ENCODE results near the gene ARHGAP26.
"Not testable (repeated sequence)": the region's sequence is repeated elsewhere in the genome, so short reads cannot be mapped to it uniquely, and the experiment has no call there.

Gene ARHGAP26

DNA sequence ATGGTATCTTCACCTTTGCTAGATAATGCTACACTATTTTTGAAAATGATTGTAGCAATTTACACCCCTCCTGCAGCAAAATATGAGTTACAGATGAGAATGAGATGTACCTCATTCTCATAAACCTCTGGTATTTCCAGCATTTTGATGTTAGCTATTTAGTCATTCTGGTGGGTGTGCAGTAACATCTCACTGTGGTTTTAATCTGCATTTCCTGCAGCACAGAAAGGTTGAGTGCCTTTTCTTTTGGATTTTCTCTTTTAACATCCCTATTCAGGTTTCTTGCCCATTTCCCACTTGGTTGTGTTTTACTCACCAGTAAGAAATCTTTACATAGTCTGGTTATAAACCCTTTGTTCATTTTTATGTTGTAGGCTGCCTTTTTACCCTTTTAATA, 427.1 kb downstream of the ARHGAP26 start:
- no peak for DNase-seq

GRCh38 chr5:143198332-143198731, 428.2 kb downstream of the ARHGAP26 start:
- no peak for DNase-seq

GRCh38 chr5:143199161-143199560, 429.0 kb downstream of the ARHGAP26 start:
- no peak for DNase-seq

DNA sequence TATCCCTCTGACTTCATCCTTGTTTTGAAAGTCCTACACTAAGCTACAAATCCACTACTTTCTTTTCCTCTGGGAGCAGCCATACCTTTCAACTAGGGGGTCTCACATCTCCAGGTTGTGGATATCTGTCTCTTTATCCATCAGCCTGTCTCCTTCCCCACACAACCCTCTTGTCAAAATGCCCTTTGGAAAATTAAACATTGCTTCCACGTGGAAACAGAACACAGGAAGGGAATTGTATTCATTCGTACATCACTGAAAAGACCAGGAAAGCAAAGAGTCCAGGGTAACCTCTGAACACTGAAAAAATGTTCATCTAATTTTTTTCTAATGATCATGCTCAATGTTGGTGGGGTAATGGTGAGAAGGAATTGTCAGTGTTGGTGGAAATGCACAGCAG, 429.7 kb downstream of the ARHGAP26 start:
- DNase-seq, result no peak

DNA sequence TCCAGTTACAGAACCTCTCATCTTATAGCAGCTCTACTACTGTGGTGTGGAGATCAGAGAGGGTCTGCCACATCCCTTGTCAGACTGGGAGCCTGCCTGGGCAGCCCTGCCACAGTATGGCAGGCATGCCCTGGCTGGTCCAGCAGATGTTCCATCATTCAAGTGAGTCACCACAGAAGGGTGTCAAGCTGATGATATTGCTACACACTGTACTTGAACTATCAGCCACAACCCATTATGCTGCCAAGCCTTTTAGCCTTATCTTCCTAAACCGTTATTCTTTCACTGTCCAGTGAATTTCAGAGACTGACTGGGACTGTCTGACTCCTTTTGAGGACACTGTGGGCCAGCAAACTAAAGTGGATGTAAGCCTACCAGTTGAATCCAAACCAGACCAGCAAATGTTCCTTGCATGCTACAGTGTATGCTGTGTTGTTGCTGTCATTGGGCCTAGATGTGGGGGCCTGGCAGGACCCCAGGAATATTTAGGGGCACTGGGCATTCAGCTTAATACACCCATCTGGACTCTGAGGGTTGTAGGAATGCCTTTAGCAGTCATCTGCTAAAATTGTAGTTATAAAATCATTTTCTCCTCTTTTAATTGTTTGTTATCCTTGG, 430.7 kb downstream of the ARHGAP26 start:
- no peak for DNase-seq

- DNase-seq, result no peak
Measured at GRCh38 chr5:143201589-143201988, 431.4 kb downstream of the ARHGAP26 start.

DNA sequence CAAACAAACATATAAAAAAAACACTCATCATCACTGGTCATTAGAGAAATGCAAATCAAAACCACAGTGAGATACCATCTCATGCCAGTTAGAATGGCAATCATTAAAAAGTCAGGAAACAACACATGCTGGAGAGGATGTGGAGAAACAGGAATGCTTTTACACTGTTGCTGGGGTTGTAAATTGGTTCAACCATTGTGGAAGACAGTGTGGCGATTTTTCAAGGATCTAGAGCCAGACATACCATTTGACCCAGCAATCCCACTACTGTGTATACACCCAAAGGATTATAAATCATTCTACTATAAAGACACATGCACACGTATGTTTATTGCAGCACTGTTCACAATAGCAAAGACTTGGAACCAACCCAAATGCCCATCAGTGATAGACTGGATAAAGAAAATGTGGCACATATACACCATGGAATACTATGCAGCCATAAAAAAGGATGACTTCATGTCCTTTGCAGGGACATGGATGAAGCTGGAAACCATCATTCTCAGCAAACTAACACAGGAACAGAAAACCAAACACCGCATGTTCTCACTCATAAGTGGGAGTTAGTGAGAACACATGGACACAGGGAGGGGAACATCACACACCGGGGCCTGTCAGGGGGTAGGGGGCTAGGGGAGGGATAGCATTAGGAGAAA, 433.3 kb downstream of the ARHGAP26 start:
- DNase-seq, result not testable (repeated sequence)

GRCh38 chr5:143204474-143205246, 434.5 kb downstream of the ARHGAP26 start:
- DNase-seq, result no peak

DNA sequence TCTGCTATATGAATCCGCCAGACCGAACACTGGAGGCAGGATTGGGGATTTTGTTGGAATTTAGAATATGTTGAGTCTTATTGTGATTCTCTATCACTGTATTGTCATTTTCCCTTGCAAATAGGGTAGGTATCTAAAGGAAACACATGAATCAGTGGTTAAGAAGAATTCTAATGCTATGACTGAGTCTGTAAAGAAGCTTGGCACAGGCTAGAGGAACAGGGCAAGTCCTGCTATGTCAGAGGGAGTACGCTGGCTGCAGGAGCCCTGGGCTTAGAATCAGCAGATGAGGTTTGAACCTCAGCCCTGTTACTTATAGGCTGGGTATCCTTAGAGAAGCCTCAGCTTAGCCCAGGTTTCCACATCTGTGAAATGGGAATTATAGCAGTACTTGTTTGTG, 435.2 kb downstream of the ARHGAP26 start:
- DNase-seq, result no peak

DNA sequence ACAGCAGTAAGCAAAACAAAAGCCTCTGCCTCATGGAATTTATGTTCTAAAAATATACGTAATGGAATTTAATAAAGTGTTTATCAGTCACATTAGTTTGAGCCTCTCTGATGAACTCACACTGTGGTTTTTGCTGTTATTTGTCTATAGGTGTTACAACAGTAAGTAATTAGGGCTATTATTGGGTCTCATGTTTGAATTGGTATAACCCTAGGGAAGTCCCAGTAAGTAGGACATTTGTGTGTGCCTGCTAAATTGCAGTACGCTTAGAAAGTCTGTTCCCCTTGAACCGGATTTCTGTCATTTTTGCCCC, 435.7 kb downstream of the ARHGAP26 start:
- DNase-seq, result no peak

DNA sequence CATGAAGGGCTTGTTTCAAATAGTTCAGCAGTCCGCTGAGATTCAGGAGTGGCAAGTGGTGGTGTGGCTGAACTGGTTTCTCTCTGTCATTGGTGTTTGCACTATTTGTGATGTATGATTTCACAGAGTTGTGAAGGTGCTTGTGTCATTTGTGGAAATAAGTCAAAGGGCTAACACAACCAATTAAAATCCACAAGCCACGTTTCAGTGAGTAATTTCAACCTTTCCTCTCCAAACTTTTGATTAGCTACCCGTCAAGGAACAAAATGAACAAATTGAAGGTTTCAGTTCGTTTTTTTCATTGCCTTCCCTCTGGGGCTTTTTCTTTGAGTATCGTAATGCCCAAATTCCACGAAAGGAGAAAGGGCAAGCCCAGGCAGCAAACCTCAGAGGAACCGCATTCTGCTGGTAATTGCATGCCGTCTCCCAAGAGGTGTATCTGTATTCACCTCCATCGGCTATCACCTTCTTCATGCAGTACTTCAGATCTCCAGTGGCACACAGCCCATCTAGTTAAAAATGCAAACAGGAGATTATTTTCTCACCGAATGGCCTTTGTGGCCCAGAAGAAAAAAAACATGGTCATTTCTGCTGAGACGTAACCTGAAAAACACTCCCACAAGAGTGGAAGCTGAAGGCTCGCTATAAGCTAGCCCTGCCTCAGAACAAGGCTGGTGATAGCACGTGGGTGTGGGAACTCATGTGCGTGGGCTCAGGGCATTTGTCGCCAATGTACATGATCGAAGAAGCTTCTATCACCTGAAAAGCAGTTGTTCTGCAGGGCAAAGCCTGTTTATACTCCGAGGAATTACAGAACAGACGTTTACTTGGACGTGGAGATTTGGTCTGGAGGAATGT, 436.2 kb downstream of the ARHGAP26 start:
- no peak for DNase-seq

DNA sequence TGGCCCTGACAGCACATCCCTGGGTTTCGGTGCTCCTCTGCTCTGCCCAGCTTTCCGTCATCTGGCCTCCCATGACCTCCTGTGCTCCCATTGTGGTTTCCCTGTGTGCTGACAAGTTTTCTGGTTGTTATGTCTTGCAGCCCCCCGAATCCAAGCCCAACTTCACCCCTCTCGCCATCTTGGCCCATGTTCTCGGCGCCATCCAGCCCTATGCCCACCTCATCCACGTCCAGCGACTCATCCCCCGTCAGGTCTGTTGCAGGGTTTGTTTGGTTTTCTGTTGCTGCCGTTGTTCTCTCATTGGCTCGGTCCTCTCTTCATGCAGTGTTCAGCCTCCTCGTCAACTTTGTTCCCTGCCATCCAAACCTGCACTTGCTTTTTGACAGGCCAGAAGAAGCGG, 436.9 kb downstream of the ARHGAP26 start:
- no peak for DNase-seq

GRCh38 chr5:143207563-143208364, 437.6 kb downstream of the ARHGAP26 start:
- DNase-seq, result no peak

GRCh38 chr5:143208365-143208641, 438.1 kb downstream of the ARHGAP26 start:
- no peak for DNase-seq

DNA sequence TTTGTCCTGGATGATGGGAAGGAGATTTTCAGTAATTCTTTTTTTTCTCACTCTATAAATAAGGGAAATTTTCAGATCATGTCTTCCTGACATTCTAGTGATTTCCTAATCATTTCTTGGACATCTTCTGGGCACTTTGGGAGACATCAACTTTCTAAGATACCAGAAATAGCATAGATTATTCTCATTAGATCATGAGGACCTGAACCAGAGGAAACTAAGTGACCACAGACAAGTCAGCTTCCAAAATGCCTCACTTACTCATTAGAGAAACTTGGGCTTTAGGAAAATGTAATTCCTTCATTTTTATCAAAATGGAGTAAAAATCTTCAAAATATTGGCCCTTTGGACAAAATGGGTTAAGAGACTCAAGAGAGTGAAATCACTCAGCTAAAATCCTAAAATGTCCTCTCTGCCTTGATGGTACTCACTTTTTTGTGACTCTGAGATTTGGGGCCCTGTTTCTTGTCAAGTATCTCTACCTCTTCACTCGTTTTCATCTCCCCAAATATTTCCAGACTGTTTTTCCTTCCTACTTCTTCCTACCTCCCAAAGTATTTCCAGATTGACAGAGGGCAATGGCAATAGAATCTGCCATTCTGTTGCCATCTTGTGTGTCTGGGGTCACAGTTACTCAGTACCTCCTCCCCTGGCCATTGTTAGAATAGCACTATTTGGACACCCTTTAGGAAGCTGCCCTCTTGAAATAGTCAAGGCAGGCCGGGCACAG, 438.8 kb downstream of the ARHGAP26 start:
- no peak for DNase-seq

DNA sequence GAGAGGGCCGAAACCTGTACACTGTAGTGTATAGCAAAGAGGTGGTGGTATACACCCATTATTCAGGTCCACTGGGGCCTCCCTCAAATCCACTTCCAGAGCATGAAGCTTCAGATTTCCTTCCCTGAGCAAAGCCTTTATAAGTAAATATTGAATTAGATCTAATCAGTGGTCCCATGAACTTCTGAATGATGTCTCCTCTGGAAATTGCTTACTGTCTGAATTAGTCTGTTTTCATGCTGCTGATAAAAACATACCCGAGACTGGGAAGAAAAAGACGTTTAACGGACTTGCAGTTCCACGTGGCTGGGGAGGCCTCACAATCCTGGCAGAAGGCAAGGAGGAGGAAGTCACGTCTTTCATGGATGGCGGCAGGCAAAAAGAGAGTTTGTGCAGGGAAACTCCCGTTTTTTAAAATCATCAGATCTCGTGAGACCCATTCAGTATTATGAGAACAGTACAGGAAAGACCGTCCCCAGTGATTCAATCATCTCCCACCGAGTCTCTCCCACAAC, 439.8 kb downstream of the ARHGAP26 start:
- DNase-seq, result no peak

GRCh38 chr5:143210576-143210975, 440.4 kb downstream of the ARHGAP26 start:
- DNase-seq, result no peak

DNA sequence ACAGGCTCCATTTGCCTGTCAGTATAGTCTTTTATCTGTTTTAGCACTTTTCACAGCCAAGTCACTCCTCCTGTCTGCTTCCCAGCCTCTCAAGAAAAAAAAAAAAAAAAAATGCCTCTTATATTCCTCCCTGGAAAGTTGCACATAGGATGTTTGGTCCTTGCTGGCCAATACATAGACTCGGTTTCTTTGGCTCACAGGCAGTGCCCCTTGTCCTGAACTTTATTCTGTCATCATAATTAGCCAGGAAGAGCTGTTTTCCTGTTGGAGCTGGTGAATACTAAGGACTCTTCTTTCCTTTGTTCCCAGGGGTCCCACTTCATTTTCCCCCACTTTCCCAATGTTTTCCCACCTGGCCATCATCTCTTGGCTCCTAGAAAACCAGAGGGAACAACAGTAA, 442.1 kb downstream of the ARHGAP26 start:
- DNase-seq, result no peak

DNA sequence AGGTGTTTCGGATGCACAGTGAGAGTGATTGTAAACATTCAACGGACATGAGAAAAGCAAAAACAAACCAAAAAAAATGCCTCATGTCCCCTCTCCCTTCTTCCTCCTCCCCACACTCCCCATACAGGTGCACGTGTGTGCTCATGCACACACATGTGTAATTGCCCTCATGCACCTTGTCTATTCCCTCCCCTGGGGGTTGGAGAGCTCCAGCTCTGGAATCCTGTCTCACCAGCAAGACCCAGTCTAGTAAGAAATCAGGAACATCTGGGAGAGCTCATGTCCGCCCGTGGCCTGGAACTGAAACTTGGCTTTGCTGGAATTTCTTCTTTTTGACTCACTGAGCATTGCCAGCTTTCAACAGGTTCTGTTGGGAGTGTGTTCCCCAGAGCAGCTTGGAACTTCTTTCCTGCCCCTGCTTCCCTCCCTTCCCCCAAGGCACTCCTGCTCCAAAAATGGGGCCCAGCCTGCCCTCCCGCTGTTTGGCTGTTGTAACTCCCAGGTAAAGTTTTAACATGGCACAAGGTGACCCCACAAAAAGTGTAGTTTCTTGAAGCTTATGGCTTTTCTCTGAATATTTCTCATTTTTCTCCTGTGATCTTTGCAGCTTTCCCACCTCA, 443.2 kb downstream of the ARHGAP26 start:
- DNase-seq, result no peak

- no peak for DNase-seq
Measured at GRCh38 chr5:143213851-143214363, 443.7 kb downstream of the ARHGAP26 start.

GRCh38 chr5:143214458-143214857, 444.3 kb downstream of the ARHGAP26 start:
- no peak for DNase-seq
